NCI-H2196 (cell line): ENCODE measurements around the gene SLC2A6.

Source experiments
- DNase-seq: peaks from one replicate; lab custom pipeline; 2025; ENCODE audit not compliant: unreplicated experiment; lab: John Stamatoyannopoulos, UW

Gene SLC2A6

DNA sequence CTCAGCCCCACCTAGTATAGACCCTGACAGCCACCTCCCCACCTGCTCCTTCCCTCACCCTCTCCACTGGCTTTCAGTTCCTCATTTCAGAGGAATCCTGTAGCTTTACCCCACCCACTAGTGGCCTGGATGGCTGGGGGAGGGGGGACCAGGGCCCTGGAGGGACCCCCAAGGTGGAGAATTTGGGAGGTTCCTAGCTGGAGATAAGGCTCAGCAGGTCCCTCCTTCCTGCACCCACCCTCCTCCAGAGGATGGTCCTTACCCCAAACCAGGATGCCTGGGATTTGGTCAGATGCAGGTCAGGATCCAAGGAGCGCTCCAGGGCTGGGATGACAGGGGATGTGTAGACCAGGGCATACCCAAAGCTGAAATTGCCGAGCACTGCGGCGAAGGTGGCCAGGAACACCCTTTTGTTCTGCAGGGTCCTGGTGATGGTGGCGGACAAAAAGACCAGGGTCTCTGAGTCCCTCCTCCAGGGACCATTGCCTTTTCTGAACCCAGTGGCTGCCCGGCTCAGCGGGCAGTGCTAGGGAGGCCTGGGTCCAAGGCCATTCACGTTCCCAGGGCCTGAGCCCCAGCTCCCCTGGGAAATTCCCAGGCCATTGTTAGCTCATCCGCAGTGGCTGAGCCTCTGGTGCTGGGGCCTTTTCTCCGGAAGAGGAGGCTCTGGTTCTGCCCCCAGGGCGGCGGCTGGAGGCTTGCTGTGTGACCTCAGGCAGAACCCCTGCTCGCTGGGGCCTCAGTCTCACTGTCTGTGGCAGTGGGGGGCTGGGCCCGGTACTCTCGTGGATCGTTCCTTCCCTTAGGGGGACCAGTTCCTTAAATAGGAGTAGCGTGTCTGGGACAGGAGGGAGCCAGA lies 678 bp downstream of the SLC2A6 start:
- DNase-seq = no peak

DNA sequence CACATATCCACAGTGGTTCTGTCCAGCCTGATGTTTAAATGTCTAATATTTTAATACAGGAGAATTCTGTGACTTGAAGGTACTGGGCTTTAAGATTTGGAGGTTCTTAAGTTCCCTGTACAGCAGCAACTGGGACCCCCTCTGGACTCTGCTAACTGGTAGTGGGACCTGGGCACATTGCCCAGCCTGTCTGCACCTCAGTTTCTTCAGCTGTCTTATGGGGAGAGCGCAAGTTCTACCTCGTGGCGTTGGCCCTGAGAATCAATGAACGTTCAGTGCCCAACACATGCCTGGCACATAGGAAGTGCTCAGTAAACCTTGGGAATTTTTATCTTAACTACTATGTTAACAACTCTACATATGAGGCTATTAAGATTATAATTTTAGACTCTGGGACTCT lies 1.4 kb downstream of the SLC2A6 start:
- DNase-seq = no peak

DNA sequence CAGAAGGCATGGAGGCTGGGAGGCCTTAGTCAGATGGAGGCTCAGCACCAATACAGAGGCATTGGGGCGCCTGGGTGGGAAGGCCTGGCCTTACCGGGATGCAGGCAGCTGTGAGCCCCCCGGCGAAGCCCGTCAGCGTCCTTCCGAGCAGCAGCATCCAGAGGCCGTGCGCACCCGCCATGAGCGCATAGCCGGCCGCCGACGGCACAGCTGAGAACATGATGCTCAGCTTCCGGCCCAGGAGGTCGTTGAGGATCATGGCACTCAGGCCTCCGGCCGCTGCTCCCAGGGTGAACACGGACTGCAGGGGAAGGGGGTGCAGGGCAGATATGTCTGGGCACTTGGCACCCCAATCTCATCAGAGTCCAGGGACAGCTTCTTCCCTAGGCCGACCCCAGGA lies 2.0 kb downstream of the SLC2A6 start:
- DNase-seq = no peak

DNA sequence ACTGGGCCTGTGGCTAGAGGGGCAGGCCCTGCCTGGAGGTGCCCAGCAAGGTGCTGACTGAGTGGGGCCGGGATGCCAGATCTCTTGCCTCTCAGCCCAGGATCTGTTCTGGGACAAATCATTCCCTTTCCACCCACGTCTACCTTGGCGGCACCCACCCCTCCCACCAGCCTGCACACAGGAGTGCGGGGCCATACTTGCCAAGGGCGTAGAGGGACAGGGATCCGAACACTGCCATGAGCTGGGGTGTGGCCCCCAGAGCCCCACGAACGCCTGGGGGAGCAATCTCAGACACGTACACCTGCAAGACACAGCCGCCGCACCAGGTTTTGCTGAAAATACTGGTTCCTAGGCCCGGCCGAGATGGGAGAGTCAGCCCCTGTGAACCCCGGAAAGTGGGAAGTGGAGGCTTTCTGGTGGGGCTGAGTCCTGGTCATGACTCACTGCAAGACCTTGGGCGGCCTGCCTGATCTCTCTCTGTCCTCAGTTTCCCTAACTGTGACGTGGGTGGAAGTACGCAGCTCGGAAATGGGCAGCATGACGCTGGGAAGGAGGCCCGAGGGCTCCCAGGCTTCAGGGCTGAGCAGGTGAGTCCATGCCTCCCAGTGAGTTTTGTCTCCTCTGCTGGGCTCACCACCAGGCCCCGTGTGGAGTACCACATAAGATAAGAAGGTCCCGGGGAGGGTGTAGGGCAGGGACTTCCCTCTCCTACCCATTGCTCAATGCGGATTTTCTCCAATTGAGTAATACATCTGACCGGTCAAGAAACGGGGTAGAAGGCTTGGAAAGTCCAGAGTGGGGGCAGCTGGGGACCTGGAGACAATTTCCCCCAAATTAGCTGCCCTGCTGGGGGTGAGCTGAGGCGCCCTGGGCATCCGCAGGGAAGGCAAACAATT lies 2.6 kb downstream of the SLC2A6 start:
- no peak for DNase-seq

DNA sequence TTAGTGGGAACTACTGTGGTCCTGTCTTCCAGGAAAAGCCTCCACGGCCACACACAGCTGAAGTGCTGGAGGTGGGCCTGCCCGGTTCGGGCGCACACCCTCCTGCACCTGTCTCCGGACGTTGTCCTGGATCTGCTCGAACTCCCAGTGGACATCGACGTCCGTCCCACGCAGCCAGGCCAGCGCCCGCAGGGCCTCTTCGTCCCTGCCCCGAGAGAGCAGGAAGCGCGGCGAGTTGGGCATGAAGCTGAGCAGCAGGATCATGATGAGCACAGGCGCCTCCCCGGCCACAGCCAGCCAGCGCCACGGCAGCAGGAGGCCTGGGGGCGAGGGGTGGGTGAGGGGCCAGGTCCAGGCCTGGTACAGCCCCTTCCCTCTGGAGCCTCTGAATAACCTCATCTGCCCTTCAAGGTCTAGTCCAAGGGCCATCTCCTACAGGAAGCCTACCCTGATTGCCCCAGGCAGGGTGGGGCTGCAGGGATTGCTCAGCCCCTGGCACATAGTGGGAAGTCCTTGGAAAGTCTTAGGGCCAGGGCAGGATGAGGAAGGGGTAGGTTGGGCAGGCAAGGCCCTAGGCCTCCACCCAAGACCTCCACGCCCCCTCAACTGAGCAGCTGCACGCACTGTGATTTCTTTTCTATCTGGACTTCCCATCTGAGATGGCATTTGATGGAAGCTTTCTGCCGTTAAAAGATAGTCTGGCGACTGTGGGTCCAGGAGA lies 3.4 kb downstream of the SLC2A6 start:
- no peak for DNase-seq

DNA sequence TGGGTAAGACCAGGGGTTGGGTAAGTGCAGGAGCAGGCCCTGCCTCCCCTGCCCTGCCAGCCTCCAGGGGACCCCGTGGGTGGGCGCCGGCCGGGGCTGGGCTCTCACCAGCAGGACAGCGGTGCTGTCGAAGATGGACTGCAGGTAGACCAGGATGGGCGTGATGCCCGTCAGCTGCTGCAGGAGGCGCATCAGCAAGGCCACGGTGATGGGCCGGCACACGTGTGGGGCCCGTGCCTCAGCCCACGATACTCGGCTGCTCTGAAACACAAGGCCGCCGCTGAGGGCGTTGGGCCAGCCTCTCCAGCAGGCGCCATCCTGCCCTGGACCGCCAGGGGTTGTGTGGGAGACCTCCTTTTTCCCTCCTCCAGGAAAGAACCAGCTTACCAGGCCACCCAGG lies 4.0 kb downstream of the SLC2A6 start:
- DNase-seq = no peak

DNA sequence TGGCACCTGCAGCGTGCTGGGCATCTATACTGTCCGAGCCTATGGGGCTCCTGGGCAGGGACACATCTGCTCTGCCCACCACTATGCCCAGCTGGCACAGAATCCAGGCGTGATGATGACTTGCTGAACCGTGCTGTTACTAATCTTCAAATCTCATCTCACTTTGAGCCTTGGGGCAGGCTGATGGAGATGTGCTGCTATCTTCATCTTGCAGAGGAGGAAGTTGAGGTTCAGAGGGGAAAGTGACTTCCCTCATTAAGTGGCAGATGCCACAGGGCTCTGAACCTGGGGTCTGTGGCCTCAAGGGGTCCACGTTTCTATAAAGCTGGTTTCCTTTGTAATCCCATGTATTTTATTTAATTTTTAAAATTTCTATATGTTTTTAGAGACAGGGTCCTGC lies 4.7 kb downstream of the SLC2A6 start:
- no peak for DNase-seq

DNA sequence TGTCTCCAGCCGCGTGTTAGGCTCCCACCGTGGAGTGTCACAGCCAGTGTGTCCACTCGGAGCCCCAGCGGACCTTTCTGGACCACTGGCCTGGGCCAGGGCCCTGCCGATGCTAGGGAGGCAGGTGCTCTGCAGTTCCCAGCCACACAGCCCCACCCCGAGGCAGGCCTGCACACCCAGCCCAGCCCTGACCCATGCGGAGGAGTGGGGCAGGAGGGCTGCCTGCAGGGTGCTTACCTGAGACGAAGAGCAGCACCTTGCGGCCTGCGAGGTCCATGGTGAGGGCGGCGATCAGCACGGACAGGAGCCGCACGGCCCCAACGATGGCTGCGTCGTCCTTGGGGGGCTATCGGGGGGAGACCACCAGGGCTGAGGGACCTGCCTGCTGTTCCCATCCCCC lies 5.2 kb downstream of the SLC2A6 start:
- no peak for DNase-seq

DNA sequence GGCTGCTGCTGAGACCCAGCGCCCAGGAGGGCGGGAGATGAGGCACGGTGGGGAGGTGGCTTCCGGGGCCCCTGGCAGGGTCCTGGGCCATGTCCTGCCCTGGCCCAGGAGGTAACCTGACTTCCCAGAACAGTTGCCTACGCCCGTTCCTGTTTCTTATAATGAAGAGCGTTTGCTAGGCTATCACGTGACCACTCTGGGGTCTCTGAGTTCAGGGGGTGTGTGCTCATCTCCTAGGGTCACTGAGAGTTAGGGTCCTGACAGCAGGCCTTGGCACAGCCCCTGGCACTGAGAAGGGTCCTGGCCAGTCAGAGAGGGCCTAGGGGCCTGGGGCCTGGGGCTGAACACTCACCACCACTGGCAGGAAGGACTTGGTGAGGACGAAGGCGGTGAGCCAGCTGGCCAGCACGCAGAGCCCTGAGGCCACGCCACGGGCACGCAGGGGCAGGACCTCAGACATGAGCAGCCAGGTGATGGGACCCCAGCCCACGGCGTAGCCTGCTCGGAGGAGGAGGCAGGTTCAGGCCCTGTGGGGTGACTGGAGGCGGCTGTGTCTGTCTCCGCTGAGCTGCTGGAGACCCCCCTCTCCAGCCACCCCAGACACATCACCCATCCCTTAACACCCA lies 6.0 kb downstream of the SLC2A6 start:
- DNase-seq = no peak

DNA sequence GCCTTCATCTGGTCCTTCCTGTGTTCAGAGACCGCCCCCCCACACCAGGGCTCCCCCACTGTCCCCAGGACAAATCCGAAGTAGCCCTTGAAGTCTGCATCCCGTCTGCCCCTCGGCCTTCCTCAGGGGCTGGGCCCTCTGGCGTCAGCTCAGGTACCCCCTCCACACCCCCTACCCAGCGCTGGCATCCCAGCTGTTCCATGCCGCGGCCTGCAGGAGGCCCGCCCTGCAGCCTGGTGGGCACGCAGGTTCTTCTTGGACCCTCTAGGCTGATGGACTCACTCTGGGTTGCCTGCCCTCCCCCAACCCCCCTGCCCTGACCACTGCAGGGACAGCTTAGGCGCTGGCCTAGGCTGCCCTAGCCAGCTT lies 6.6 kb downstream of the SLC2A6 start:
- no peak for DNase-seq

DNA sequence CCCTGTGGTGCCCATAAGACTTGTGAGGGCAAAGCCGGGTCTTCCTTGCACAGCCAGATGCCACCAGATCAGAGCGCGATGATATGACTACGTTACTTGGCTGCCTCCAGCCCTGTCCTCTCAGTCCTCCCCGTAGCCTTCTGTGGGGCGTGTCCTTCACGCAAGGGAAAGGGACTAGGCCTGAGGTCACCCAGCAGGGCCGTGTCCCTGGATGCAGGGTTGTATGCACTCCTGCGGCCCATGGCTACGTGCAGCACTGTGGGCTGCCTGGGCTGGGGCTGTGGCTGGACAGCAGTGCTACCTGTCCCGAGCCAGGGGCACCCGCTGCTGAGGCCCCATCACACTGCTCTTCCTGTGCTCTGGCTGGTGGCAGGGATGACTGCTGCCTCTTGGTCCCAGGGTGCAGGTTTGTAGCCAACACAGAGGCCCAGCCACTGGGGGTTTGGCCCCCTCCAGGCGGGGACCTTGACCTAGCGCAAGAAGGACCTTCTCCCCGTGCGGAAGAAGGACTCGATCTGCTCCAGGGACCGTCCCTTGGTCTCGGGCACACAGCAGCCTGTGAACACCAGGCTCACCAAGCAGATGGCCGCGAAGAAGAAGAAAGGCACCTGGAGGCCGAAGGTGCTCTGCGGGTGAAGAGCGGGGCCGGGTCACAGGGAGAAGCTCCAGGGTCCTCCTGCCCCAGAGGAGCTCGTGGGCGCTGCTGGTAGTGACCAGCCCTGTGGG lies 7.2 kb downstream of the SLC2A6 start:
- DNase-seq = no peak

DNA sequence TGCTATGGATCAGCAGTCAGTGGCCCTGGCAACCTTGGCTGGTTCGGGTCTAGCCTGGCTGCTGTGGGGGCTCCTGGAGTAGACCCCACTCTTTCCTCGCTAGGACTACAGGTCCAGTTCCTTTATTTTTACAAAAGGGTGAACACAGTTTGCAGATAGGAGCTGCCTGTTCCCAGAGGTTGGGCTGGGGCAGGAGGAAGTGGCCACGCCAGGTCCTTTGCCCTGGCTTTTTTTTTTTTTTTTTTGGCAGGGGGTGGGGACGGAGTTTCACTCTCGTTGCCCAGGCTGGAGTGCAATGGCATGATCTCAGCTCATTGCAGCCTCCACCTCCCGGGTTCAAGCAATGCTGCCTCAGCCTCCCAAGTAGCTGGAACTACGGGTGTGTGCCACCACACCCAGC lies 7.9 kb downstream of the SLC2A6 start:
- no peak for DNase-seq

DNA sequence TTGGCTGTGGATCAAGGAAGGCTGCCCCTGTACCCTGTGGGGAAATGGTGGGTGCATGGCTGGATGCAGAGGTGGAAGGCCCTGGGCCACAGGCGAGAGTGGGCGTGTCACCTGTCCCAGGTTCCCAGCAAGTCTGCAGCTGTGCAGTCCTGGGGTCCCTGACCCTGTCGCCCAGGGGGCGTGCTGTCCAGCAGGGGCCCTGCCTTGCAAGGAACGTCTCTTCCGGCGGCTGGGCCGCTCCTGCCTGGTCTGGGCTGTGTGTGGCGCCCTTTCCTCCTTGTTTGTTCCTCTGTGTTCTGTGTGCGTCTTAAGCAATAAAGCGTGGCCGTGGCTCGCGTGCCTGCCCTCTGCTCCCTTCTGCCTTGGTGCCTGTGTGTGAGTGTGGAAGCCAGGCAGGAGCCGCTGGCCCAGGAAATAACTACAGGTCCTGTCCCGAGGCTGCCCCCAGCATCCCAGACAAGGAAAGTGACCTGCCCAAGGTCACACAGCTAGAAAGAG lies 8.4 kb downstream of the SLC2A6 start:
- DNase-seq = no peak

DNA sequence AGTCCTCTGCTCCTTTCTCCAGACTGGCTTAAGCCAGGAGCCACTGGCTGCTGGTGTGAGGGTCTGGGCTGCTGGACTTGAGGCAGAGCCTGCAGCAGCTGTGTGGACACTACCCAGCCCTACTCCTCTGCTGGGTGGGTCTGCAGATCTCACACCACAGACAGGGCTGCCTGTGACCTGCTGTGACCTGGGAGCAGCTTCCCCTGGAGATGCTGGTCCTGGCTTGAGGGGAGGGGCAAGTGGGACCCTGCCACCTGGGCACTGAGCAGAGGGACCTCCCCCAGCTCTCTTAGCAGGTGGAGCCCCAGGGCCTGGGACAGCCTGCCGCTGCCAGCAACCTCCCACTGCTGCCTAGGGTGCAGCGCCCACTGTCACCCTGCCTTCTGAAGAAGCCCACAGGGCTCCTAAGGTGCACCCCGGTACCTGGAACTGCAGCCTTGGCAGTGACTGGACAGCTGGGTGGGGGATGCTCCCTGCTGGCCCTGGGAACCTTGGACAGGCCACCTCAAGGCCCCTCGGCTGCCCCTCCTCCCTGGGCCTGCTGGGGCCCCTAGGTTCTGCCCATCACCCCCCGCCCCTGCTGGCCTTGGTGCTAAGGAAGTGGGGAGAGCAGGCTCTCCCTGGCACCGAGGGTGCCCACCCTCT lies 10.0 kb downstream of the SLC2A6 start:
- no peak for DNase-seq

DNA sequence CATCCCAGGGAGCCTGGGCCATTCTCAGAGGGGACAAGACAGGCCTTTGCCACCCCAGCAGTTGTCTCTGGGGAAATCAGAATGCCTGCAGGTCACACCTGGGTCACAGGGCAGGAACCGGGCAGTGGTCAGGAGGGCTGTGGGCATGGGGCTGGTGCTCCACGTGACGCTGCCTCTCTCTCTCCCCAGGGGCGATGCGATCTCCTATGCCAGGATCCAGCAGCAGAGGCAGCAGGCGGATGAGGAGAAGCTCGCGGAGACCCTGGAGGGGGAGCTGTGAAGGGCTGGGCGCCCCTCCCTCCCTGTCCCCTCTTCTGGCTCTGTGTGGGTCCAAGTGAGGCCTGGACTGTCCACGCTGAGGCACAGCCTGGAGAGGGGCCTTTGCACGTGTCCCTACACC lies 10.5 kb downstream of the SLC2A6 start:
- no peak for DNase-seq

DNA sequence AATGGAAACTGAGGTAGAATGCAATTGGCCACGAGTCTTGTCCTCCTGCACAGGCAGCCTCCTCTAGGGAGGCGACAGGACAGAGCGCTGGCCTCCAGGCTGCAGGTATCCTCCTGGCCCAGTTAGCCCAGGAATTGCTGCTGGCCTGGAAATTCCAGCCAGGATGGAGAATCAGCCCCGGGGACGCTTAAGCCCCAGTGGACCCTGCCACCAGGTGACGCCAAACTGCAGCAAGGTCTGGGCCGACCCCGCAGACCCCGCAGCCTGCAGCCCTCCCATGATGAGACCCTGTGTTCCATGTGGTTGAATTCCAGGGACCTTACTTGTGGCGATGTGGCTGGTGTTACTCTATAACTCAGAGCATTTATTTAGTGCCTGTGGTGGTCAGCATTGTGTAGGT lies 11.8 kb downstream of the SLC2A6 start:
- DNase-seq = no peak

DNA sequence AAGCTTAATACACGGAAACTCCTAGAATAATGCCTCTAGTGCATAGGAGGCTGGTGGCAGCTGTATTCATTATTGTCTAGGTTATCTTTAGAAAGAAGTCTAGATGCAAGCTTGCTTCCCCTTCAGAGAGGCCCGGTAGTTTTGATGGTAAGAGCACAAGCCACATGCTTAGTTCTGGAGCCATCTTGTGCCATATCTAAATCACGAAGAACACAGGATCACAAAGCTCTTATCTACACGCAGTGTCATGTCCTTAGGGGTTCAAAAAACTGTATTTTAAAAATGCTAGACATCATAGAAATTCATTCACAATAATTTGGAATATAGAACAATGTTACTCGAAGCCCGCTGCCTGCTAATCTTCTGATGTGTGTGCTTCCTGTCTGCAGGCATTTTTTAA lies 12.9 kb downstream of the SLC2A6 start:
- DNase-seq = no peak

DNA sequence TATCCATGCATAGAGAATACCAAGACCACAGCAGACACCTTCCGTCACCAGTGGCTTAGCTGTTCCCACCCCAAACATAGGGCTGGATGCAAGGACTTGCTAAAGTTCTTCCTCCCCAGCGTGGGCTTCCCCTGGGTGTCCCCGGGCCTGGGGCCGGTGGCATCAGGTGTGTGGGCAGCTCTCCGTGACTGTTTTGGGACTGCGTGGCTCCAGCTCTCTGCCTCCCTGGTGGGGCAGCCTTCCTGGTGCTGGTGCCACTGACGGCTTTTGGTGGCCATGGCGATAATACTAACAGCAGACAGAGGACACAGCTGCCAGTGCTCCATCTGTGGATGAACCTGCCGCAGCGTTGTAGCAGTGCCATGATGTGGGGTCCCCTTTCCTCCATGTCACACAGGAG lies 14.3 kb downstream of the SLC2A6 start:
- no peak for DNase-seq

DNA sequence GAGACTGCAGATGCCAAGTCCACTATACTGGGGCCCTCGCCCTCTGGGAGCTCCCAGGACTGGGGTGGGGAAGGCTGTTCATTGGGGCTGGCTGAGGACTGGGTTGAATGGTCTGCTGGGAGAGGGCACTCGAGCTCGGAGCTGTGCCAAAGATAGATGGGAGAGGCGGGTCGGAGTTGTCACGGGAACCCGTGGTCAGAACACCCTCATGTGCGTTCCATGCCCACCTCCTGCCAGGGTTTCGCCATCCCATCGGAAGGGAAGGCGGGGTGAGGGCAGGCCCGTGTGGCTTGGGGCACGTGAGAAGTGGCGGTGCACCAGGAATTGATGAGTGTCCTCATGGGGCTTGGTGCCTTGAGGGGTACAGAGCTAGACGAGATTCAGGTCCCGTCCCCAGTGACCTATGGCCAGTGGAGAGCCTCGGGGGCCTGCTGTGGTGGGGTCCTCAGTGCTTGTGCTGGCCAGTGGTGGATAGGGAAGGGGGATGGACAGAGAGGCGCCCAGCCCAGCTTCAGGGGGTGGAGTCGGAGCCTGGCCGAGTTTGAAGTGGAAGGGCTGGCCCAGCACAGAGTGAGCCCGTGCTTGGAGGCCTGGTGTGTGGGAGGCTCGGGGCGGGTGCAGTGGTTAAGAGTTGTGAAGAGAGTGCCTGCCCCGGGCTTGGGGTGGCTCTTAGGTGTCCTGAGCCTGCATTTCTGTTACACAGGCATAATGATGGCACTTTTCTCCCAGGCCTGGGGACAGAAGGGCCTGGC lies 14.9 kb downstream of the SLC2A6 start:
- DNase-seq = no peak
